T-cell (primary cell): ENCODE measurements around the gene LCE5A. TPM values are rescaled to one million over a fixed set of nuclear protein-coding genes. Genes with fewer than 3 reads are reported as not detected.

Source experiments
- ATAC-seq, 4 experiments: fragments of 200-7000 bp in 3 of 4; fragments of 150-1000 bp in 1 of 4; cut with Tn5 transposase; replicated peaks in 1 of 4; 1 replicate in 3 of 4; 2 replicates in 1 of 4; pipeline ENCODE4 v1.10.0; 2021; ENCODE audit warnings: moderate library complexity in 3 of 4, mild to moderate bottlenecking in 2 of 4, moderate number of reproducible peaks in 1 of 4
- CTCF ChIA-PET, 2 donors: fragments of 300-600 bp; sonication (Branson Sonifier 250); formaldehyde crosslinking; loops; one replicate each; lab custom pipeline; 2022; ENCODE audit warnings: antibody characterized with exemption in 2 of 2; lab: Charles Lee
- POLR2A ChIA-PET, 2 donors: fragments of 300-600 bp; sonication (Branson Sonifier 250); formaldehyde crosslinking; loops; one replicate each; lab custom pipeline; 2022; ENCODE audit warnings: antibody characterized with exemption in 2 of 2; lab: Charles Lee
- DNase-seq, 35 experiments: peaks; one replicate each; pipeline versions ENCODE4 v3.0.0 to v3.0.0-alpha.2; 2013 to 2023
- H3K27ac ChIP-seq: one replicate; pipeline ENCODE4 v1.5.1; 2013; ENCODE audit warnings: low read length
- H3K27me3 ChIP-seq, 2 experiments: replicated peaks in 1 of 2; 1 replicate in 1 of 2; 2 replicates in 1 of 2; pipeline versions ENCODE4 v1.6.1 to v1.7.0; 2013; ENCODE audit warnings: low read length in 1 of 2, mixed read lengths in 1 of 2; ENCODE audit not compliant: control insufficient read depth in 2 of 2, insufficient read depth in 2 of 2; ENCODE audit errors: extremely low read depth in 1 of 2
- H3K36me3 ChIP-seq, 2 donors: 1 replicate in 1 of 2; 2 replicates in 1 of 2; pipeline versions ENCODE4 v1.6.1 to v1.7.0; 2013; ENCODE audit warnings: low read length in 1 of 2; ENCODE audit not compliant: control insufficient read depth in 2 of 2, insufficient read depth in 1 of 2; ENCODE audit errors: extremely low read depth in 1 of 2
- H3K4me1 ChIP-seq, 2 experiments: 1 replicate in 1 of 2; 2 replicates in 1 of 2; pipeline versions ENCODE4 v1.6.1 to v1.7.0; 2013; ENCODE audit warnings: low read length in 2 of 2, mixed read lengths in 1 of 2; ENCODE audit not compliant: insufficient read depth in 2 of 2, control insufficient read depth in 1 of 2; ENCODE audit errors: extremely low read depth in 1 of 2
- H3K4me3 ChIP-seq, 2 donors: 1 replicate in 1 of 2; 2 replicates in 1 of 2; pipeline versions ENCODE4 v1.5.1 to v1.7.0; 2013; ENCODE audit warnings: mild to moderate bottlenecking in 2 of 2, low read length in 1 of 2, moderate library complexity in 1 of 2; ENCODE audit not compliant: control insufficient read depth in 1 of 2; ENCODE audit errors: extremely low read depth in 1 of 2
- H3K9me3 ChIP-seq: 2 replicates; pipeline ENCODE4 v1.7.0; 2013
- H3K27ac Mint-ChIP-seq, 2 donors: one replicate each; pipeline ENCODE4 v1.8.0; 2020 to 2021; ENCODE audit warnings: mild to moderate bottlenecking in 2 of 2, mixed read lengths in 2 of 2
- H3K27me3 Mint-ChIP-seq, 2 donors: one replicate each; pipeline ENCODE4 v1.8.0; 2021 to 2022; ENCODE audit warnings: mixed read lengths in 2 of 2
- H3K36me3 Mint-ChIP-seq: one replicate; pipeline ENCODE4 v1.8.0; 2021; ENCODE audit warnings: mixed read lengths
- H3K4me1 Mint-ChIP-seq, 3 donors: one replicate each; pipeline ENCODE4 v1.8.0; 2020 to 2022; ENCODE audit warnings: mixed read lengths in 3 of 3, mild to moderate bottlenecking in 1 of 3
- H3K4me3 Mint-ChIP-seq, 3 donors: one replicate each; pipeline ENCODE4 v1.8.0; 2020 to 2022; ENCODE audit warnings: mild to moderate bottlenecking in 3 of 3, mixed read lengths in 3 of 3, moderate library complexity in 3 of 3
- H3K9me3 Mint-ChIP-seq, 3 donors: one replicate each; pipeline ENCODE4 v1.8.0; 2020 to 2022; ENCODE audit warnings: mixed read lengths in 3 of 3
- WGBS: methylation state at CpG from one replicate; pipeline ENCODE4 v1.1.5; 2013; ENCODE audit warnings: missing lambda C conversion rate; ENCODE audit not compliant: insufficient coverage; 5-methylcytosine and 5-hydroxymethylcytosine counted together
- total RNA-seq, 35 experiments: library from RNA in 6 of 35; stranded (reverse) in 6 of 35; fragments of 120-200 nt in 1 of 35; gene quantifications; one replicate each; pipeline versions ENCODE4 v1.2.1 to v1.2.4 and lab custom pipeline; 2013 to 2026

Gene LCE5A
- total RNA-seq, 5 donors from 2014 or later (not counting 1 experiment from before 2014, with no cell fraction given), result not detected

GRCh38 chr1:152525080-152525641 is 14.6 kb downstream of the LCE5A start:
- CTCF ChIA-PET, result no interaction called here
- WGBS, result 33% methylated on average over 1 of the region's 1 CpG

GRCh38 chr1:152533327-152533938 is 22.8 kb downstream of the LCE5A start:
- no peaks in the 10 kb centered on the region for H3K36me3 Mint-ChIP-seq
- POLR2A ChIA-PET, result interaction anchor here in 1 of 2 donors (0.6 kb wide), 1 partner anchor 246 kb away, joined by 3 read pairs; no protein-coding TSS in a partner anchor
- WGBS, result 0% methylated on average over 2 of the region's 7 CpGs

More at GRCh38 chr1:152525080-152525641, 14.6 kb downstream of the LCE5A start:
- Mint-ChIP-seq H3K36me3 (no peaks in the 10 kb centered on the region), H3K9me3 (peaks cover 0 to 7% (median 5%) of the 10 kb centered on the region in 3 donors), H3K27me3 (peaks cover 18% of the 10 kb centered on the region in 2 donors), H3K27ac (no peak overlapping the region), H3K4me3 (no peak overlapping the region), H3K4me1 (no peaks in the 10 kb centered on the region)
- Histone ChIP-seq H3K27me3 (peaks cover 4 to 7% of the 10 kb centered on the region in 2 experiments), H3K4me3 (no peak overlapping the region), H3K27ac (no peak overlapping the region), H3K36me3 (no peaks in the 10 kb centered on the region), H3K9me3 (no peaks in the 10 kb centered on the region), H3K4me1 (no peaks in the 10 kb centered on the region)
- POLR2A ChIA-PET, result no interaction called here
- no peak for ATAC-seq
- no peak for DNase-seq

GRCh38 chr1:152535774-152536173 is 25.2 kb downstream of the LCE5A start:
- Histone ChIP-seq H3K9me3 (no peaks in the 10 kb centered on the region), H3K27ac (no peak overlapping the region), H3K36me3 (no peaks in the 10 kb centered on the region), H3K4me3 (no peak overlapping the region), H3K27me3 (peaks cover 0 to 17% of the 10 kb centered on the region in 2 experiments), H3K4me1 (no peaks in the 10 kb centered on the region)
- no peak for ATAC-seq
- Mint-ChIP-seq H3K9me3 (peaks cover 0 to 4% (median 3%) of the 10 kb centered on the region in 3 donors), H3K4me3 (no peak overlapping the region), H3K36me3 (no peaks in the 10 kb centered on the region), H3K27ac (no peak overlapping the region), H3K4me1 (no peaks in the 10 kb centered on the region), H3K27me3 (peaks cover 33 to 36% of the 10 kb centered on the region in 2 donors)
- POLR2A ChIA-PET, result no interaction called here
- CTCF ChIA-PET, result no interaction called here
- no CpG with 5 or more reads among the region's 3 CpGs for WGBS
- no peak for DNase-seq

More at GRCh38 chr1:152533327-152533938, 22.8 kb downstream of the LCE5A start:
- H3K27ac Mint-ChIP-seq, result no peak overlapping the region
- CTCF ChIA-PET, result no interaction called here
- H3K27ac ChIP-seq, result no peak overlapping the region
- peaks cover 36 to 41% of the 10 kb centered on the region in 2 donors for H3K27me3 Mint-ChIP-seq
- no peaks in the 10 kb centered on the region for H3K36me3 ChIP-seq
- H3K27me3 ChIP-seq, result peaks cover 0 to 17% of the 10 kb centered on the region in 2 experiments
- no peaks in the 10 kb centered on the region for H3K9me3 ChIP-seq
- no peaks in the 10 kb centered on the region for H3K4me1 Mint-ChIP-seq
- H3K4me1 ChIP-seq, result no peaks in the 10 kb centered on the region
- peak in 4 of 35 experiments; percentile 2 to 11 (median 8) for DNase-seq
- no peak overlapping the region for H3K4me3 Mint-ChIP-seq
- H3K9me3 Mint-ChIP-seq, result peaks cover 3 to 7% (median 4%) of the 10 kb centered on the region in 3 donors
- no peak overlapping the region for H3K4me3 ChIP-seq
- no peak for ATAC-seq

- Histone ChIP-seq H3K9me3 (no peaks in the 10 kb centered on the region), H3K4me1 (no peaks in the 10 kb centered on the region), H3K4me3 (no peak overlapping the region), H3K27me3 (peaks cover 0 to 14% of the 10 kb centered on the region in 2 experiments), H3K27ac (no peak overlapping the region), H3K36me3 (no peaks in the 10 kb centered on the region)
- ChIA-PET CTCF (no interaction called here), POLR2A (no interaction called here)
- Mint-ChIP-seq H3K4me1 (no peaks in the 10 kb centered on the region), H3K27ac (no peak overlapping the region), H3K36me3 (no peaks in the 10 kb centered on the region), H3K27me3 (peaks cover 33 to 39% of the 10 kb centered on the region in 2 donors), H3K9me3 (no peaks in the 10 kb centered on the region), H3K4me3 (no peak overlapping the region)
- ATAC-seq (no peak), DNase-seq (no peak)
- WGBS, result 60% methylated on average over 2 of the region's 4 CpGs
These were observed 26.9 kb downstream of the LCE5A start for GRCh38 chr1:152537496-152537895.

GRCh38 chr1:152539901-152540300 is 29.3 kb downstream of the LCE5A start:
- no peak overlapping the region for H3K4me3 Mint-ChIP-seq
- H3K36me3 Mint-ChIP-seq, result no peaks in the 10 kb centered on the region
- H3K9me3 Mint-ChIP-seq, result no peaks in the 10 kb centered on the region
- DNase-seq (no peak), ATAC-seq (no peak)
- ChIA-PET POLR2A (no interaction called here), CTCF (no interaction called here)
- Histone ChIP-seq H3K27me3 (peaks cover 0 to 15% of the 10 kb centered on the region in 2 experiments), H3K4me3 (no peak overlapping the region), H3K36me3 (no peaks in the 10 kb centered on the region), H3K27ac (no peak overlapping the region), H3K4me1 (no peaks in the 10 kb centered on the region), H3K9me3 (no peaks in the 10 kb centered on the region)
- no CpG with 5 or more reads among the region's 2 CpGs for WGBS
- H3K27ac Mint-ChIP-seq, result no peak overlapping the region
- no peaks in the 10 kb centered on the region for H3K4me1 Mint-ChIP-seq
- peaks cover 29 to 47% of the 10 kb centered on the region in 2 donors for H3K27me3 Mint-ChIP-seq

GRCh38 chr1:152543820-152544219 is 33.2 kb downstream of the LCE5A start:
- no peak overlapping the region for H3K27ac Mint-ChIP-seq
- no peaks in the 10 kb centered on the region for H3K36me3 Mint-ChIP-seq
- Histone ChIP-seq H3K4me3 (no peak overlapping the region), H3K4me1 (no peaks in the 10 kb centered on the region), H3K27ac (no peak overlapping the region), H3K9me3 (no peaks in the 10 kb centered on the region), H3K36me3 (no peaks in the 10 kb centered on the region), H3K27me3 (peaks cover 0 to 15% of the 10 kb centered on the region in 2 experiments)
- peaks cover 20 to 29% of the 10 kb centered on the region in 2 donors for H3K27me3 Mint-ChIP-seq
- no peak overlapping the region for H3K4me3 Mint-ChIP-seq
- ChIA-PET POLR2A (no interaction called here), CTCF (interaction anchor here in 1 of 2 donors (0.6 kb wide), 1 partner anchor 631 kb away, joined by 4 read pairs; no protein-coding TSS in a partner anchor)
- DNase-seq (no peak), ATAC-seq (no peak)
- whole genome bisulfite sequencing, result 46% methylated on average over 4 of the region's 4 CpGs
- no peaks in the 10 kb centered on the region for H3K4me1 Mint-ChIP-seq
- H3K9me3 Mint-ChIP-seq, result peaks cover 2 to 4% (median 3%) of the 10 kb centered on the region in 3 donors
